ENCODE measurements around the gene RNF130.

Gene RNF130

GRCh38 chr5:180071531-180072255 lies at the start of gene RNF130:
Gene RNF130 (minus strand): TSS chr5:180071759. CDS start chr5:180071702, 57 bp downstream.
- peak; percentile 85 for DNase-seq

GRCh38 chr5:180120237-180121101 lies 48.9 kb upstream of the RNF130 start:
- DNase-seq = no peak

- no peak for DNase-seq
Measured at GRCh38 chr5:180119903-180120236, 48.3 kb upstream of the RNF130 start.

- DNase-seq = no peak
Measured at GRCh38 chr5:180119031-180119902, 47.7 kb upstream of the RNF130 start.

- DNase-seq = no peak
Measured at GRCh38 chr5:180118391-180118791, 46.8 kb upstream of the RNF130 start.

- DNase-seq = no peak
Measured at GRCh38 chr5:180117000-180117725, 45.6 kb upstream of the RNF130 start.

GRCh38 chr5:180116077-180116999 lies 44.8 kb upstream of the RNF130 start:
- no peak for DNase-seq

GRCh38 chr5:180115326-180116076 lies 43.9 kb upstream of the RNF130 start:
- no peak for DNase-seq

- DNase-seq = no peak
Measured at GRCh38 chr5:180114304-180115003, 42.9 kb upstream of the RNF130 start.

- DNase-seq = no peak
Measured at GRCh38 chr5:180113660-180114303, 42.2 kb upstream of the RNF130 start.

- DNase-seq = no peak
Measured at GRCh38 chr5:180112181-180112861, 40.8 kb upstream of the RNF130 start.

GRCh38 chr5:180111273-180112002 lies 39.9 kb upstream of the RNF130 start:
- no peak for DNase-seq

GRCh38 chr5:180109920-180110319 lies 38.4 kb upstream of the RNF130 start:
- no peak for DNase-seq

- DNase-seq = no peak
Measured at GRCh38 chr5:180107005-180107404, 35.4 kb upstream of the RNF130 start.

GRCh38 chr5:180105827-180106312 lies 34.3 kb upstream of the RNF130 start:
- DNase-seq = no peak

- DNase-seq = no peak
Measured at GRCh38 chr5:180104168-180104530, 32.6 kb upstream of the RNF130 start.

GRCh38 chr5:180103487-180104167 lies 32.1 kb upstream of the RNF130 start:
- no peak for DNase-seq

Data from activated gamma-delta T cell treated with Interleukin-2 at 50 U/mL for 16 hours (primary cell).